WTC11 (cell line): Measurements from ENCODE around the gene IVD.

Experiments used
- ATF6 ChIP-seq: sonication (generic); formaldehyde crosslinking; IDR thresholded peaks from 2 replicates; pipeline ENCODE4 v1.8.1; 2023; ENCODE audit warnings: mild to moderate bottlenecking, missing genetic modification reagents
- CREB1 ChIP-seq: sonication (generic); formaldehyde crosslinking; IDR thresholded peaks from 2 replicates; pipeline ENCODE4 v1.8.0; 2023; ENCODE audit warnings: mild to moderate bottlenecking, missing genetic modification reagents
- CTCF ChIP-seq: fragments of 200-600 bp; IDR thresholded peaks from 2 replicates; pipeline ENCODE4 v1.8.0; 2022; ENCODE audit warnings: antibody characterized with exemption
- GABPB1 ChIP-seq: sonication (generic); formaldehyde crosslinking; IDR thresholded peaks from 2 replicates; pipeline ENCODE4 v1.8.1; 2023; ENCODE audit warnings: mild to moderate bottlenecking, missing genetic modification reagents
- HMGA2 ChIP-seq: fragments of 250-450 bp; sonication (Bioruptor Pico); IDR thresholded peaks from 2 replicates; pipeline ENCODE4 v1.4.0; 2021; ENCODE audit warnings: mild to moderate bottlenecking, moderate library complexity
- JUN ChIP-seq: sonication (generic); formaldehyde crosslinking; IDR thresholded peaks from 2 replicates; pipeline ENCODE4 v1.8.0; 2023; ENCODE audit warnings: mild to moderate bottlenecking, missing genetic modification reagents
- MAX ChIP-seq: sonication (generic); formaldehyde crosslinking; IDR thresholded peaks from 2 replicates; pipeline ENCODE4 v1.8.0; 2022; ENCODE audit warnings: mild to moderate bottlenecking, missing genetic modification reagents
- NFYB ChIP-seq: sonication (generic); formaldehyde crosslinking; conservative IDR thresholded peaks from 2 replicates; pipeline ENCODE4 v1.8.0; 2022; ENCODE audit warnings: low read depth, missing genetic modification reagents
- PRDM15 ChIP-seq: sonication (generic); formaldehyde crosslinking; IDR thresholded peaks from 2 replicates; pipeline ENCODE4 v1.8.0; 2022; ENCODE audit warnings: missing genetic modification reagents
- SP1 ChIP-seq: sonication (generic); formaldehyde crosslinking; conservative IDR thresholded peaks from 2 replicates; pipeline ENCODE4 v1.8.1; 2022; ENCODE audit warnings: missing genetic modification reagents
- ZNF671 ChIP-seq: fragments of 250-450 bp; sonication (Bioruptor Pico); IDR thresholded peaks from 2 replicates; pipeline ENCODE4 v1.8.0; 2021; ENCODE audit warnings: mild to moderate bottlenecking

- no peak for TF ChIP-seq CTCF
- TF ChIP-seq NFYB (CRISPR knock-in tag), result no peak
- no peak for TF ChIP-seq HMGA2
- TF ChIP-seq GABPB1 (CRISPR knock-in tag), result no peak
- TF ChIP-seq PRDM15 (CRISPR knock-in tag), result no peak
- TF ChIP-seq JUN (CRISPR knock-in tag), result no peak
- no peak for TF ChIP-seq ZNF671 (CRISPR knock-in tag)
- no peak for TF ChIP-seq CREB1
- no peak for TF ChIP-seq MAX (CRISPR knock-in tag)
- no peak for TF ChIP-seq SP1 (CRISPR knock-in tag)
- TF ChIP-seq ATF6 (CRISPR knock-in tag), result no peak
Measured at GRCh38 chr15:40436892-40437751, 31.5 kb downstream of the IVD start.
